ENCODE results near the gene RGS13. TPM values are rescaled to one million over a fixed set of nuclear protein-coding genes. Genes with fewer than 3 reads are reported as not detected.

The RGS13 gene
- total RNA-seq, 4 donors from 2014 or later, result 0.22 to 0.78 TPM; not detected in 2

- no peaks in the 10 kb centered on the region for H3K27me3 ChIP-seq
- no peak overlapping the region for H3K27ac ChIP-seq
- DNase-seq (ENCODE audit: low spot score in 2 of 2), result peak; percentile 13 to 35
- H3K36me3 ChIP-seq, result no peaks in the 10 kb centered on the region
- TF ChIP-seq CTCF (IDR thresholded peaks at IDR 0.05), result no peak
- no peak for TF ChIP-seq POLR2A (IDR thresholded peaks at IDR 0.05)
- TF ChIP-seq EP300 (IDR thresholded peaks at IDR 0.05), result peak in 1 of 2 donors; percentile 50
- peaks cover 0 to 5% (median 0%) of the 10 kb centered on the region in 4 donors for H3K4me1 ChIP-seq
- H3K9me3 ChIP-seq, result no peaks in the 10 kb centered on the region
- 78 to 79% methylated on average over 12 of the region's 12 CpGs for WGBS, 2 donors
- H3K4me3 ChIP-seq, result no peak overlapping the region
Observed at GRCh38 chr1:192609110-192610079, 26.6 kb upstream of the RGS13 start.

- H3K36me3 ChIP-seq, result no peaks in the 10 kb centered on the region
- H3K27me3 ChIP-seq, result no peaks in the 10 kb centered on the region
- no peak overlapping the region for H3K4me3 ChIP-seq
- H3K4me1 ChIP-seq, result peaks cover 0 to 5% (median 0%) of the 10 kb centered on the region in 4 donors
- TF ChIP-seq POLR2A (IDR thresholded peaks at IDR 0.05) (no peak), EP300 (IDR thresholded peaks at IDR 0.05) (no peak), CTCF (IDR thresholded peaks at IDR 0.05) (peak in 4 of 5 experiments; percentile 42 to 70 (median 54))
- DNase-seq (ENCODE audit: low spot score in 2 of 2), result no peak
- no peaks in the 10 kb centered on the region for H3K9me3 ChIP-seq
- no peak overlapping the region for H3K27ac ChIP-seq
- WGBS, 2 donors, result 53 to 54% methylated on average over 3 of the region's 3 CpGs
Observed at GRCh38 chr1:192610112-192610889, 25.6 kb upstream of the RGS13 start.

- 96 to 98% methylated on average over 1 of the region's 1 CpG for WGBS, 2 donors
- H3K9me3 ChIP-seq, result no peaks in the 10 kb centered on the region
Observed at GRCh38 chr1:192615055-192615454, 20.9 kb upstream of the RGS13 start.

GRCh38 chr1:192620071-192620635 is 15.8 kb upstream of the RGS13 start:
- no peak for TF ChIP-seq POLR2A (IDR thresholded peaks at IDR 0.05)
- TF ChIP-seq CTCF (IDR thresholded peaks at IDR 0.05), result no peak
- TF ChIP-seq EP300 (IDR thresholded peaks at IDR 0.05), result no peak
- no peak overlapping the region for H3K4me3 ChIP-seq

More at GRCh38 chr1:192615055-192615454, 20.9 kb upstream of the RGS13 start:
- Histone ChIP-seq H3K4me1 (peaks cover 0 to 5% (median 0%) of the 10 kb centered on the region in 4 donors), H3K27me3 (no peaks in the 10 kb centered on the region), H3K27ac (no peak overlapping the region), H3K4me3 (no peak overlapping the region), H3K36me3 (no peaks in the 10 kb centered on the region)
- DNase-seq (ENCODE audit: low spot score in 2 of 2), result no peak
- TF ChIP-seq POLR2A (IDR thresholded peaks at IDR 0.05), result no peak
- TF ChIP-seq EP300 (IDR thresholded peaks at IDR 0.05), result no peak
- TF ChIP-seq CTCF (IDR thresholded peaks at IDR 0.05), result no peak

More at GRCh38 chr1:192620071-192620635, 15.8 kb upstream of the RGS13 start:
- H3K4me1 ChIP-seq, result no peaks in the 10 kb centered on the region
- DNase-seq (ENCODE audit: low spot score in 2 of 2), result no peak
- no peaks in the 10 kb centered on the region for H3K27me3 ChIP-seq
- H3K9me3 ChIP-seq, result peaks cover 0 to 7% (median 0%) of the 10 kb centered on the region in 4 donors
- no peaks in the 10 kb centered on the region for H3K36me3 ChIP-seq
- H3K27ac ChIP-seq, result no peak overlapping the region

Measured in tibial nerve (tissue), 4 donors.